Left ventricle myocardium superior (tissue), 1 donor: ENCODE data around the gene BAZ1B. TPM values are rescaled to one million over a fixed set of nuclear protein-coding genes. Genes with fewer than 3 reads are reported as not detected.
A peak's percentile ranks its signal among the peaks of the same experiment; 100 is the strongest.
"Not testable (repeated sequence)": the region's sequence is repeated elsewhere in the genome, so short reads cannot be mapped to it uniquely, and the experiment has no call there.

Experiments used
- ATAC-seq: fragments of 200-7000 bp; cut with Tn5 transposase; one replicate; pipeline ENCODE4 v1.9.1; 2020; ENCODE audit warnings: mild to moderate bottlenecking, moderate library complexity
- DNase-seq: peaks from one replicate; pipeline ENCODE4 v3.0.0-alpha.2; 2020
- intact Hi-C: fragments of 100-400 bp; cut with micrococcal nuclease; formaldehyde crosslinking; loops from one replicate; pipeline ENCODE4 v1.11.0; 2022
- total RNA-seq: library from RNA; stranded (reverse); fragmentation: NEBNext Ultra II Directional; extraction: Animal tissue kit (Norgen Biotek cat#: 25700); gene quantifications from one replicate; pipeline ENCODE4 v1.2.1, GENCODE V29; 2021
- donor health status: DM: no; HTN: yes; CAD: no; lungs with severe emphysema.

The BAZ1B gene
- total RNA-seq, 1 donor from 2014 or later = 44.6 TPM

- ATAC-seq = peak; percentile 34
Measured at GRCh38 chr7:73509463-73509862, 12.6 kb downstream of the BAZ1B start.

DNA sequence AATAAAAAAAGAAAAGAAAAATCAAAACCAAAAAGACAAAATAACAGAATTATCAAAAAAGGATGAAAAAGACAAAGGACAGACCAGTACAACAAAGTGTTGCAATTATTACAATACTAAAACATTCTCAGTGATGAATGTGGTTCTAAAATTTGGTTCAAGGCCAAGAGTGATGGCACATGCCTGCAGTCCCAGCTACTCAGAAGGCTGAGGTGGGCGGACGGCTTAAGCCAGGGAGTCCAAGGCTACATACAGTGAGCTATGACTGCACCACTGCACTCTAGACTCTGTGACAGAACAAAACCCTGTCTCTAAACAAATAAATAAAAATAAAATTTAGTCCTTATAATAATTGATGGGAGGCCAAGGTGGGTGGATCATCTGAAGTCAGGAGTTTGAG, 14.5 kb downstream of the BAZ1B start:
- no peak for DNase-seq
- intact Hi-C loops = no loop called here
- no peak for ATAC-seq

More at GRCh38 chr7:73509463-73509862, 12.6 kb downstream of the BAZ1B start:
- DNase-seq = no peak
- intact Hi-C loops = no loop called here

GRCh38 chr7:73504920-73505319, 17.2 kb downstream of the BAZ1B start:
- intact Hi-C loops = no loop called here
- no peak for DNase-seq
- ATAC-seq = no peak

- ATAC-seq (no peak), DNase-seq (no peak)
- intact Hi-C loops = no loop called here
Measured at GRCh38 chr7:73504017-73504416, 18.1 kb downstream of the BAZ1B start.

DNA sequence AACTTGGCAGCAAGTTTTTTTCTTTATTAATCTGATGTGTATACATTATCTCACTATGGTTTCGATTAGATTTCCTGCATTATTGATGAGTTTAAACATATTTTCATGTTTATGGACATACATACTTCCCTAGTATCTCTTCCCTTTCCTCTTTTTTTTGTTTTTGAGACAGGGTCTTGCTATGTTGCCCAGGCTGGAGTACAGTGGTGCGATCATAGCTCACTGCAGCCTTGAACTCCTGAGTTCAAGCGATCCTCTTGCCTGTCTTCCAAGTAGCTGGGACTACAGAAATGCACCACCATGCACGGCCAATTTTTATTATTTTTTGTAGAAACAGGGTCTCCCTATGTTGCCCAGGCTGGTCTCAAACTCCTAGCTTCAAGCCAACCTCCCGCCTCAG, 18.9 kb downstream of the BAZ1B start:
- DNase-seq = no peak
- intact Hi-C loops = no loop called here

GRCh38 chr7:73496626-73497025, 25.5 kb downstream of the BAZ1B start:
- intact Hi-C loops = no loop called here
- DNase-seq (no peak), ATAC-seq (no peak)

More for the DNA sequence above, 18.9 kb downstream of the BAZ1B start:
- no peak for ATAC-seq

DNA sequence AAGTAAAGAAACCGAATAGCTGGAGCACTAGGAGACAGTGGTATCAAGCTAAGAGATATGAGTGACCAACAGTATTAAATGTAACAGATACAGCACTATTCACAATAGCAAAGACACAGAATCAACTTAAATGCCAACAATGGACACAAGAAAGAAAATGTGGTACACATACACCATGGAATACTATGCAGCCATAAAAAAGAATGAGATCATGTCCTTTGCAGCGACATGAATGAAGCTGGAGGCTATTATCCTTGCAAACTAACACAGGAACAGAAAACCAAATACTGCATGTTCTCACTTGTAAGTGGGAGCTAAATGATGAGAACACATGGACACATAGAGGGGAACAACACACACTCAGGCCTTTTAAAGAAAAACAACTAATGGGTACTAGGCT, 26.6 kb downstream of the BAZ1B start:
- intact Hi-C loops = not testable (repeated sequence)

GRCh38 chr7:73489976-73490375, 32.1 kb downstream of the BAZ1B start:
- ATAC-seq = no peak
- DNase-seq = no peak
- intact Hi-C loops = no loop called here

More for the DNA sequence above, 26.6 kb downstream of the BAZ1B start:
- not testable (repeated sequence) for ATAC-seq, DNase-seq

GRCh38 chr7:73487486-73487885, 34.6 kb downstream of the BAZ1B start:
- no peak for ATAC-seq
- intact Hi-C loops = no loop called here
- no peak for DNase-seq

GRCh38 chr7:73483171-73483570, 38.9 kb downstream of the BAZ1B start:
- no peak for DNase-seq
- no peak for ATAC-seq
- intact Hi-C loops = no loop called here

- ATAC-seq (no peak), DNase-seq (no peak)
- intact Hi-C loops = no loop called here
Measured at GRCh38 chr7:73482746-73483145, 39.3 kb downstream of the BAZ1B start.

DNA sequence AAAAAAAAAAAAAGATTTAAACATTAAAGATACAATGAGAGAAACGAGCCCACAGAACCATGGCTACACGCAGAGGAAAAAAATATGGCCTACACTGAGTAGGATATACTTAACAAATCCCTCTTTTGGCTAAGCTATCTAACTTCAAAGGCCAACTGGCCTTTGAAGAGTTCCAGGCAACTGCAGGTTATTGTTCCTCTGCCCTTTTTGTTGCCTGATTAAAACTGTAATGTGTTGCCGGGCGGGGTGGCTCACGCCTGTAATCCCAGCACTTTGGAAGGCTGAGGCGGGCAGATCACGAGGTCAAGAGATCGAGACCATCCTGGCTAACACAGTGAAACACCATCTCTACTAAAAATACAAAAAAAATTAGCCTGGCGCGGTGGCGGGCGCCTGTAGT, 40.6 kb downstream of the BAZ1B start:
- DNase-seq, ATAC-seq, intact Hi-C loops: not testable (repeated sequence)

- intact Hi-C loops = no loop called here
- DNase-seq (no peak), ATAC-seq (no peak)
Measured at GRCh38 chr7:73478549-73478948, 43.5 kb downstream of the BAZ1B start.

GRCh38 chr7:73477376-73477775, 44.7 kb downstream of the BAZ1B start:
- no peak for ATAC-seq
- intact Hi-C loops = no loop called here
- no peak for DNase-seq

DNA sequence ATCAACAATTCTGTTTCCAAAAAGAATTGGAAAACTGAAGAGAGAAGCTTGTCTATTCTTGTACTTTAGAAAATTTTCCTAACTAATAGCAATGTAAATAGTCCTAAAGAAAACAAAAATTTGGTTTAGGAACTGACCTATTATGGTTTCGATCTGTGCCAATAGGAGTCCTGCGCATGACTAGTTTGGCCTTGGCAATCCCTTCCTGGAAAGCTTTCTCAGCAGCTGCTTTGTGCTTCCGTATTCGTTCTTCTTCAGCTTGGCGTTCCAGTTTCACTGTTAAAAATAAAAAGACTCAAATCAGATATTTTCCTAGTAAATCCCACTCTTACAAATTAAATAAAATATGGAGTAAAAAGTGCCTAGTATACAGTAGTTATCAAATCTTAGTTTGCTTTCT, 51.9 kb downstream of the BAZ1B start:
- intact Hi-C loops = no loop called here
- ATAC-seq = no peak
- no peak for DNase-seq

DNA sequence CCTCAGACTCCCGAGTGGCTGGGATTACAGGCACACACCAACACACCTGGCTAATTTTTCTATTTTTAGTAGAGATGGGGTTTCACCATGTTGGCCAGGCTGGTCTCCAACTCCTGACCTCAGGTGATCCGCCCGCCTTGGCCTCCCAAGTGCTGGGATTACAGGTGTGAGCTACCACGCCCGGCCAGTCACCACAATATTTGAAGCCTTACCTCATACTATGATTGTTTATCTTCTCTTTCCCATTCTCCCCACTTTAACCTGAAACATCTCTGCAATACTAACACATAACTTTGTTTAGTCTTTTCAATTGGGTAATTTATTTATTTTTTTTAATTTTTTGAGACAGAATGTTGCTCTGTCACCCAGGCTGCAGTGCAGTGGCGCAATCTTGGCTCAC, 55.0 kb downstream of the BAZ1B start:
- DNase-seq, ATAC-seq, intact Hi-C loops: not testable (repeated sequence)

- intact Hi-C loops = no loop called here
- ATAC-seq = no peak
- no peak for DNase-seq
Measured at GRCh38 chr7:73466112-73466511, 56.0 kb downstream of the BAZ1B start.

DNA sequence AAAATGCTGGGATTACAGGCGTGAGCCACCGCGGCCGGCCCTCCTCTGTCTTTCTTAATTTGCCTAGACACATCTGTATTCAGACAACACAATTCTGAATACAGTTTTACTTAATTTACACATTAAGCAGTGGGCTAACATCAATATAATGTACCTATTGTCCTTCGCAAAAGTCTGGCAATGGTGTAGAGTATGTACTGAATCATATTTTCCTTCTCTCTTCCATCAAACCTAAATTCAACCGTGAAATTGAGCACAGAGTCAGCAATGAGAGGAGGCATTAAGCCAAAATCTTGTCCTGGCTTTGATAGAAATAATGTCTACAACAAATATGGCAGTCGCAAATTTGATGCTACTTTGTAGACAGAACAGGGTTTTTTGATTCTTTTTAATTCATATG, 58.1 kb downstream of the BAZ1B start:
- intact Hi-C loops = no loop called here
- no peak for ATAC-seq
- DNase-seq = no peak

DNA sequence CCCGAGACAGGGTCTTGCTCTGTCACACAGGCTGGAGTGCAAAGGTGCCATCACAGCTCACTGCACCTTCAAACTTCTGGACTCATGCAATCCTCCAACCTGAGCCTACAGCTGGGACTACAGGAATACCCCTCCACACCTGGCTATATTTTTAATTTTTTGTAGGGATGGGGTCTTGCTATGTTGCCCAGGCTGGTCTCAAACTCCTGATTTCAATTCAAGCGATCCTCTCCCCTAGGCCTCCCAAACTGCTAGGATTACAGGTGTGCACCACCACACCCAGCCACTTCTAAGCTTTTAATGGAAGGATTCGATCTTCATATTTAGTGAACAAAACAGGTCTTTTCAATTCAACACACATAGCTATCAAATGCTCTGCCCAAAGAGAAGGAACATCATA, 58.8 kb downstream of the BAZ1B start:
- ATAC-seq (no peak), DNase-seq (no peak)
- intact Hi-C loops = no loop called here

- no peak for DNase-seq
- ATAC-seq = no peak
- intact Hi-C loops = no loop called here
Measured at GRCh38 chr7:73461782-73462285, 60.3 kb downstream of the BAZ1B start.

- DNase-seq = no peak
- ATAC-seq = no peak
Measured at GRCh38 chr7:73454424-73454823, 67.7 kb downstream of the BAZ1B start.

More at GRCh38 chr7:73454424-73454823, 67.7 kb downstream of the BAZ1B start:
- intact Hi-C loops = loop anchor here (10.0 kb wide), 1 partner anchor 110 kb away; no protein-coding TSS in a partner anchor
